Measurements from ENCODE around the gene ELL2. TPM values are rescaled to one million over a fixed set of nuclear protein-coding genes. Genes with fewer than 3 reads are reported as not detected.

Gene ELL2
- polyA plus RNA-seq, 1 donor (not counting 4 experiments of a cell fraction or from before 2014, with no cell fraction given) = 100 TPM

DNA sequence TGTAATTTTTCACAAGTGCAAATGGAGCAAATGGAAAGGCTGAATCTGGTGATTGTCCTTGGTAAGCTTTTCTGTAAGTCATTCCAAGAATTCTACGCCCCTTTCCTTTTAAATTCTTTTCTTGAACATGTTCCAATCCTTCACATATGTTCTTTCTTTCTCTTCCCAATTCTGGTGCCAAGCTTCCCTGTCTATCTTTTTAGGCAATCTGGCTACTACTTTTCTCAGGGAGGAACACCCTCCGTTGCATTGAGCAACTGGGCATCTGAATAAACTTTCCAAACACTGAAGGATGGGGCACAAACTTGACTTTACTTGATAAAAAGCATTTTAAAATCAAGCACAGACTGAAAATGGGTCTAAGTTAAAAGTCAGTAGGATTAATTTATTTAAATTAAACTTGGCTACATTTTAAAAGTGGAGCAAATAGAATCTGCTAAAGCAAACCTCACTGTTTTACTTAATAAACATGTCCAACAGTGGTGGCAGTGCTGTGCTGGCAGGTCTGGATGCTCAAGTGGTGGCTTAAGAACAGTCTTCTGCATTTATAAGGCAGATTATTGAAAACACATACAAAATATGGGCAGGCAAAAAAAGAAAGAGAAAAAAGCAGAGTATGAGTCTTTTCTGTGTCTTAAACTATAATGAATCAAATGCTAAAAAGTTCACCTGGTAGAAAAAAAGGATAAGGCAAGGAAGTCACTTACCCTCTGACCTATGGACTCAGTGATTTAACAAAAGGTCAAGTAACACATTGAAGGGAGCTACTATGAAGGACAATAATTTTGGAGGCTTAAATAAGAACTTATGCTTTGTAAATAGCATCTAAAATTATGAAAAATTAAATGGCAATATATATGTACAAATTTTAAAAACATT lies 5.4 kb downstream of the ELL2 start:
- peak overlapping the region; percentile 93 for H3K4me2 ChIP-seq (ENCODE audit: control insufficient read depth, extremely low read depth, insufficient read depth, low read depth, low read length)
- dilution Hi-C loops (cut with MboI; ENCODE audit: extremely low pct_ligation_motif_present, low sequenced_read_pairs) = no loop called here
- H3K4me3 ChIP-seq (ENCODE audit: control insufficient read depth in 2 of 3, extremely low read depth in 1 of 3, insufficient read depth in 2 of 3, low read depth in 1 of 3, low read length in 3 of 3) = peak overlapping the region in 2 of 3 experiments; percentile 14 to 16
- peaks cover 38% of the 10 kb centered on the region for H3K4me1 ChIP-seq (ENCODE audit: control insufficient read depth, extremely low read depth, insufficient read depth, low read length)
- H3K9ac ChIP-seq (ENCODE audit: control insufficient read depth, extremely low read depth, insufficient read depth, low read length) = no peak overlapping the region
- H3K27ac ChIP-seq (ENCODE audit: control insufficient read depth, insufficient read depth, low read length) = no peak overlapping the region
- H3K79me2 ChIP-seq (ENCODE audit: control insufficient read depth, insufficient read depth, low read length) = peaks cover 98% of the 10 kb centered on the region
- peaks cover 2% of the 10 kb centered on the region for H3K9me1 ChIP-seq (ENCODE audit: control insufficient read depth, extremely low read depth, insufficient read depth, low read length)
- H4K20me1 ChIP-seq (ENCODE audit: control insufficient read depth, extremely low read depth, insufficient read depth, low read length) = peaks cover 50% of the 10 kb centered on the region
- DNase-seq (ENCODE audit: low read depth, low spot score) = no peak
- H2AFZ ChIP-seq (ENCODE audit: control insufficient read depth, low read length) = no peak overlapping the region
- peaks cover 13 to 45% of the 10 kb centered on the region in 2 experiments for H3K36me3 ChIP-seq (ENCODE audit: control insufficient read depth in 2 of 2, extremely low read depth in 1 of 2, insufficient read depth in 2 of 2, low read length in 2 of 2)
- no peak for FAIRE-seq
- TF ChIP-seq CTCF (optimal IDR thresholded peaks at IDR 0.05 in 1 of 3, IDR thresholded peaks at IDR 0.05 in 1 of 3, conservative IDR thresholded peaks at IDR 0.05 in 1 of 3; ENCODE audit: extremely low read depth in 1 of 3, insufficient read depth in 2 of 3, low read length in 3 of 3) = no peak
- H3K9me3 ChIP-seq (ENCODE audit: control insufficient read depth, low read depth, low read length) = no peaks in the 10 kb centered on the region
- H3K27me3 ChIP-seq (ENCODE audit: control insufficient read depth, extremely low read depth, insufficient read depth, low read length) = no peaks in the 10 kb centered on the region

DNA sequence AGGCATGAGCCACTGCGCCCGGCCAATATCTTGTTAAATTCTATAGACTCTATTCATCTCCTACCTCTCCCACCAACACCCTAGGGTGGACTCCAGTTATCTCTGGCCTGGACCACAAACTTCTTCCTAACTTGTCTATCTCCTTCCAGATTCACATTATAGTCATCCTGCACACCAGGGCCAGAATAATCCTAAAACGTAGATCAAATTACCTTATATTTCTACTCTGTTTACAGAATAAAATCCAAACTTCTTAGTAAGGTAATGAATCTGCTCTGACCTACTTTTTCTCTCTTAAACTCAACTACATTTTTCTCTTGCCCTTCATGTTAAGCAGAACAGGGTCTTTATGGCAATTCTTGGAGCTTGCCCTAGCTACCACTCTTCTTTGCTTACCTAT lies 6.9 kb downstream of the ELL2 start:
- Histone ChIP-seq H3K4me2 (ENCODE audit: control insufficient read depth, extremely low read depth, insufficient read depth, low read depth, low read length) (peak overlapping the region; percentile 34), H2AFZ (ENCODE audit: control insufficient read depth, low read length) (no peak overlapping the region), H3K27ac (ENCODE audit: control insufficient read depth, insufficient read depth, low read length) (no peak overlapping the region), H4K20me1 (ENCODE audit: control insufficient read depth, extremely low read depth, insufficient read depth, low read length) (peaks cover 46% of the 10 kb centered on the region), H3K9me1 (ENCODE audit: control insufficient read depth, extremely low read depth, insufficient read depth, low read length) (peaks cover 2% of the 10 kb centered on the region), H3K9ac (ENCODE audit: control insufficient read depth, extremely low read depth, insufficient read depth, low read length) (no peak overlapping the region), H3K4me3 (ENCODE audit: control insufficient read depth in 2 of 3, extremely low read depth in 1 of 3, insufficient read depth in 2 of 3, low read depth in 1 of 3, low read length in 3 of 3) (no peak overlapping the region), H3K4me1 (ENCODE audit: control insufficient read depth, extremely low read depth, insufficient read depth, low read length) (peaks cover 41% of the 10 kb centered on the region), H3K27me3 (ENCODE audit: control insufficient read depth, extremely low read depth, insufficient read depth, low read length) (no peaks in the 10 kb centered on the region), H3K36me3 (ENCODE audit: control insufficient read depth in 2 of 2, extremely low read depth in 1 of 2, insufficient read depth in 2 of 2, low read length in 2 of 2) (peaks cover 13 to 37% of the 10 kb centered on the region in 2 experiments), H3K9me3 (ENCODE audit: control insufficient read depth, low read depth, low read length) (no peaks in the 10 kb centered on the region), H3K79me2 (ENCODE audit: control insufficient read depth, insufficient read depth, low read length) (peaks cover 94% of the 10 kb centered on the region)
- DNase-seq (ENCODE audit: low read depth, low spot score) (no peak), FAIRE-seq (no peak)
- TF ChIP-seq CTCF (optimal IDR thresholded peaks at IDR 0.05 in 1 of 3, IDR thresholded peaks at IDR 0.05 in 1 of 3, conservative IDR thresholded peaks at IDR 0.05 in 1 of 3; ENCODE audit: extremely low read depth in 1 of 3, insufficient read depth in 2 of 3, low read length in 3 of 3) (no peak), EZH2 (IDR thresholded peaks at IDR 0.05; ENCODE audit: low read length) (no peak)
- dilution Hi-C loops (cut with MboI; ENCODE audit: extremely low pct_ligation_motif_present, low sequenced_read_pairs) = no loop called here
